HepG2 (cell line): ENCODE results near the gene UPK1A. TPM values are rescaled to one million over a fixed set of nuclear protein-coding genes. Genes with fewer than 3 reads are reported as not detected.
A peak's percentile ranks its signal among the peaks of the same experiment; 100 is the strongest.

Experiments used
- ARNTL ChIP-seq: sonication (generic); formaldehyde crosslinking; IDR thresholded peaks from 2 replicates; pipeline ENCODE4 v1.4.0; 2020; ENCODE audit warnings: mild to moderate bottlenecking, missing genetic modification reagents
- BATF2 ChIP-seq: sonication (generic); formaldehyde crosslinking; IDR thresholded peaks from 2 replicates; pipeline ENCODE4 v1.8.0; 2022; ENCODE audit warnings: mild to moderate bottlenecking, missing genetic modification reagents, moderate library complexity
- CENPBD1 ChIP-seq: sonication (generic); formaldehyde crosslinking; IDR thresholded peaks from 2 replicates; pipeline ENCODE4 v1.8.0; 2022; ENCODE audit warnings: missing genetic modification reagents, low read depth, mild to moderate bottlenecking, borderline replicate concordance
- ELF4 ChIP-seq: sonication (generic); formaldehyde crosslinking; IDR thresholded peaks from 2 replicates; pipeline ENCODE4 v1.5.0; 2020; ENCODE audit warnings: missing genetic modification reagents, mild to moderate bottlenecking, moderate library complexity, borderline replicate concordance
- EP300 ChIP-seq, 3 experiments: sonication (generic) in 1 of 3; formaldehyde crosslinking in 1 of 3; IDR thresholded peaks; 2 replicates each; pipeline versions ENCODE4 v1.5.1 to v1.6.1; 2011 to 2020; ENCODE audit warnings: low read depth in 2 of 3, low read length in 2 of 3, borderline replicate concordance in 1 of 3, improper control_type of control experiment in 1 of 3, mild to moderate bottlenecking in 1 of 3, missing genetic modification reagents in 1 of 3, moderate library complexity in 1 of 3
- FOXA1 ChIP-seq, 2 experiments: fragments of 450-650 bp in 1 of 2; sonication (generic) in 1 of 2; formaldehyde crosslinking in 1 of 2; IDR thresholded peaks; 2 replicates each; pipeline versions ENCODE4 v1.4.0 to v1.6.1; 2016 to 2020; ENCODE audit warnings: missing genetic modification reagents in 1 of 2
- GLMP ChIP-seq: sonication (generic); formaldehyde crosslinking; IDR thresholded peaks from 2 replicates; pipeline ENCODE4 v1.9.0; 2021; ENCODE audit warnings: missing genetic modification reagents, mild to moderate bottlenecking, borderline replicate concordance
- IKZF1 ChIP-seq: fragments of 450-650 bp; IDR thresholded peaks from 2 replicates; pipeline ENCODE4 v1.7.1; 2016
- IKZF4 ChIP-seq: sonication (generic); formaldehyde crosslinking; IDR thresholded peaks from 2 replicates; pipeline ENCODE4 v1.5.1; 2020; ENCODE audit warnings: borderline replicate concordance, mild to moderate bottlenecking, low read depth, missing genetic modification reagents; ENCODE audit errors: not compliant biosample characterization
- MIER2 ChIP-seq: IDR thresholded peaks from 2 replicates; pipeline ENCODE4 v1.6.1; 2016; ENCODE audit warnings: missing biosample characterization, missing genetic modification reagents
- NFE2L1 ChIP-seq: sonication (generic); formaldehyde crosslinking; IDR thresholded peaks from 2 replicates; pipeline ENCODE4 v1.4.0; 2020; ENCODE audit warnings: missing genetic modification reagents, mild to moderate bottlenecking, borderline replicate concordance
- PREB ChIP-seq: sonication (generic); formaldehyde crosslinking; IDR thresholded peaks from 2 replicates; pipeline ENCODE4 v1.4.0; 2020; ENCODE audit warnings: missing genetic modification reagents
- TEAD2 ChIP-seq: sonication (generic); formaldehyde crosslinking; IDR thresholded peaks from 2 replicates; pipeline ENCODE4 v1.9.0; 2021; ENCODE audit warnings: missing genetic modification reagents
- ZNF260 ChIP-seq: sonication (generic); formaldehyde crosslinking; IDR thresholded peaks from 2 replicates; pipeline ENCODE4 v1.4.0; 2020; ENCODE audit warnings: missing genetic modification reagents, low read depth, mild to moderate bottlenecking, borderline replicate concordance
- ZNF282 ChIP-seq: fragments of 450-650 bp; IDR thresholded peaks from 2 replicates; pipeline ENCODE4 v1.6.1; 2018; ENCODE audit not compliant: partially characterized antibody
- ZNF414 ChIP-seq: sonication (generic); formaldehyde crosslinking; IDR thresholded peaks from 2 replicates; pipeline ENCODE4 v1.5.0; 2020; ENCODE audit warnings: missing genetic modification reagents
- ZNF460 ChIP-seq: sonication (generic); formaldehyde crosslinking; IDR thresholded peaks from 2 replicates; pipeline ENCODE4 v1.5.1; 2020; ENCODE audit warnings: missing genetic modification reagents, mild to moderate bottlenecking, borderline replicate concordance
- ZNF660 ChIP-seq: sonication (generic); formaldehyde crosslinking; IDR thresholded peaks from 2 replicates; pipeline ENCODE4 v1.5.1; 2020; ENCODE audit warnings: mild to moderate bottlenecking, low read depth, missing genetic modification reagents, borderline replicate concordance
- ZNF782 ChIP-seq: sonication (generic); formaldehyde crosslinking; IDR thresholded peaks from 2 replicates; pipeline ENCODE4 v1.4.0; 2020; ENCODE audit warnings: missing genetic modification reagents, mild to moderate bottlenecking, borderline replicate concordance
- ZZZ3 ChIP-seq: sonication (generic); formaldehyde crosslinking; IDR thresholded peaks from 2 replicates; pipeline ENCODE4 v1.4.0; 2020; ENCODE audit warnings: missing genetic modification reagents, mild to moderate bottlenecking, borderline replicate concordance
- polyA plus RNA-seq, 8 experiments: library from polyadenylated mRNA; depleted of rRNA in 3 of 8; stranded (reverse) in 7 of 8; unstranded in 1 of 8; fragments of >200 nt; fragmentation: Illumina TruSeq in 4 of 8; extraction: Trizol in 4 of 8; gene quantifications; 2 replicates each; pipeline versions ENCODE4 v1.2.1 to v1.2.3, GENCODE V29; 2011 to 2016; ENCODE audit warnings: low read depth in 4 of 8, missing spikeins in 1 of 8, mixed read lengths in 1 of 8; ENCODE audit not compliant: insufficient read depth in 1 of 8
- total RNA-seq, 5 experiments: library from RNA; depleted of rRNA; stranded (reverse); fragments of >200 nt; fragmentation: Illumina TruSeq; extraction: Trizol; gene quantifications; 2 replicates each; pipeline ENCODE4 v1.2.3, GENCODE V29; 2016; ENCODE audit warnings: low read depth in 1 of 5
- TF ChIP-seq, protein P1 (sequence below): sonication (generic); formaldehyde crosslinking; IDR thresholded peaks from 2 replicates; pipeline ENCODE4 v1.4.0; 2020; ENCODE audit warnings: missing genetic modification reagents, low read depth, mild to moderate bottlenecking, borderline replicate concordance

Gene UPK1A
- total and polyA plus RNA-seq, 2 of the 13 experiments (the other 11 are each of a cell fraction or from before 2014, with no cell fraction given): 2.9 TPM; not detected in 1

GRCh38 chr19:35715981-35716800 lies 49.9 kb downstream of the UPK1A start (continued):
- no peak for TF ChIP-seq ZNF414 (CRISPR knock-in tag)
- TF ChIP-seq ZNF782 (CRISPR knock-in tag): no peak
- no peak for TF ChIP-seq CENPBD1 (CRISPR knock-in tag)
- no peak for TF ChIP-seq IKZF1
- no peak for TF ChIP-seq ELF4 (CRISPR knock-in tag)
- TF ChIP-seq TEAD2: 0 out of 2 replicates have a peak, but pooled peaks have one; percentile 5
- TF ChIP-seq FOXA1 (IDR thresholded peaks at IDR 0.05): no peak
- TF ChIP-seq FOXA1 (CRISPR knock-in tag; IDR thresholded peaks at IDR 0.05): no peak
- TF ChIP-seq NFE2L1 (CRISPR knock-in tag): no peak
- no peak for TF ChIP-seq IKZF4 (CRISPR knock-in tag)
- peak; percentile 81 for TF ChIP-seq BATF2
- TF ChIP-seq, protein P1, sequence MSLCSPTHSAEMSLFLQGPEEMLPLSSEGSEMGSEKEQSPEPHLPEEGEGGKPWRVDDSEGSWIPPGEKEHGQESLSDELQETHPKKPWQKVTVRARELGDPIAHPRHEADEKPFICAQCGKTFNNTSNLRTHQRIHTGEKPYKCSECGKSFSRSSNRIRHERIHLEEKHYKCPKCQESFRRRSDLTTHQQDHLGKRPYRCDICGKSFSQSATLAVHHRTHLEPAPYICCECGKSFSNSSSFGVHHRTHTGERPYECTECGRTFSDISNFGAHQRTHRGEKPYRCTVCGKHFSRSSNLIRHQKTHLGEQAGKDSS (CRISPR knock-in tag): no peak
- no peak for TF ChIP-seq EP300 (IDR thresholded peaks at IDR 0.05; ENCODE audit: low read depth in 2 of 2, low read length in 2 of 2)
- TF ChIP-seq EP300 (CRISPR knock-in tag; IDR thresholded peaks at IDR 0.05; ENCODE audit: borderline replicate concordance): no peak
- no peak for TF ChIP-seq ZNF460 (CRISPR knock-in tag)
- TF ChIP-seq ZNF260 (CRISPR knock-in tag): no peak
- no peak for TF ChIP-seq ZNF660 (CRISPR knock-in tag)
- 0 out of 2 replicates have a peak, but pooled peaks have one; percentile 11 for TF ChIP-seq MIER2 (CRISPR knock-in tag)
- TF ChIP-seq ARNTL (CRISPR knock-in tag): peak; percentile 18; the same call in 1 of the 2 replicates
- no peak for TF ChIP-seq GLMP (CRISPR knock-in tag)
- no peak for TF ChIP-seq ZNF282
- TF ChIP-seq ZZZ3 (CRISPR knock-in tag): no peak
- no peak for TF ChIP-seq PREB (CRISPR knock-in tag)
